Activated CD4-positive, alpha-beta T cell treated with anti-CD3 and anti-CD28 coated beads, Interleukin-2, amount 10 ng/mL, durations not matched to agents 7 days and 5 days (primary cell): Measurements from ENCODE around the gene PMEPA1. TPM values are rescaled to one million over a fixed set of nuclear protein-coding genes. Genes with fewer than 3 reads are reported as not detected.

Source experiments
- CTCF ChIA-PET: fragments of 350-600 bp; sonication (Branson Sonifier 250); formaldehyde crosslinking; loops from one replicate; lab custom pipeline; 2021; ENCODE audit warnings: antibody characterized with exemption; lab: Charles Lee
- POLR2A ChIA-PET: fragments of 350-600 bp; sonication (Branson Sonifier 250); formaldehyde crosslinking; loops from one replicate; lab custom pipeline; 2021; ENCODE audit warnings: antibody characterized with exemption; lab: Charles Lee
- DNase-seq: peaks from one replicate; pipeline ENCODE4 v3.0.0-alpha.2; 2020
- H3K27ac Mint-ChIP-seq: one replicate; pipeline ENCODE4 v1.8.0; 2021; ENCODE audit warnings: mild to moderate bottlenecking, moderate library complexity, mixed read lengths
- H3K27me3 Mint-ChIP-seq: one replicate; pipeline ENCODE4 v1.8.0; 2021; ENCODE audit warnings: mixed read lengths
- H3K36me3 Mint-ChIP-seq: one replicate; pipeline ENCODE4 v1.8.0; 2021; ENCODE audit warnings: low read depth, mixed read lengths
- H3K4me1 Mint-ChIP-seq: one replicate; pipeline ENCODE4 v1.8.0; 2021; ENCODE audit warnings: mixed read lengths
- H3K4me3 Mint-ChIP-seq: one replicate; pipeline ENCODE4 v1.8.0; 2021; ENCODE audit warnings: mild to moderate bottlenecking, moderate library complexity, mixed read lengths
- H3K9me3 Mint-ChIP-seq: one replicate; pipeline ENCODE4 v1.8.0; 2021; ENCODE audit warnings: mixed read lengths
- total RNA-seq, 2 experiments: library from RNA; stranded (reverse); gene quantifications; one replicate each; pipeline ENCODE4 v1.2.3, GENCODE V29; 2021

The PMEPA1 gene
- total RNA-seq, 2 experiments from 2014 or later = 0.72 to 1.1 TPM

- Mint-ChIP-seq H3K27me3 (peaks cover 6% of the 10 kb centered on the region), H3K27ac (no peak overlapping the region), H3K9me3 (no peaks in the 10 kb centered on the region), H3K4me3 (no peak overlapping the region), H3K36me3 (no peaks in the 10 kb centered on the region), H3K4me1 (no peaks in the 10 kb centered on the region)
- POLR2A ChIA-PET = no interaction called here
- DNase-seq = no peak
- CTCF ChIA-PET = no interaction called here
These were observed 22.4 kb upstream of the PMEPA1 start for GRCh38 chr20:57732226-57732625.

GRCh38 chr20:57728762-57729161 is 18.9 kb upstream of the PMEPA1 start:
- no peak for DNase-seq
- no peaks in the 10 kb centered on the region for H3K36me3 Mint-ChIP-seq
- POLR2A ChIA-PET = no interaction called here
- peaks cover 4% of the 10 kb centered on the region for H3K27me3 Mint-ChIP-seq
- CTCF ChIA-PET = interaction anchor here (0.9 kb wide), 1 partner anchor 8 kb away, joined by 3 read pairs; no protein-coding TSS in a partner anchor
- no peak overlapping the region for H3K27ac Mint-ChIP-seq
- no peaks in the 10 kb centered on the region for H3K4me1 Mint-ChIP-seq
- no peaks in the 10 kb centered on the region for H3K9me3 Mint-ChIP-seq
- H3K4me3 Mint-ChIP-seq = no peak overlapping the region

- Mint-ChIP-seq H3K36me3 (no peaks in the 10 kb centered on the region), H3K4me1 (no peaks in the 10 kb centered on the region), H3K27me3 (peaks cover 4% of the 10 kb centered on the region), H3K9me3 (no peaks in the 10 kb centered on the region), H3K4me3 (no peak overlapping the region), H3K27ac (no peak overlapping the region)
- POLR2A ChIA-PET = no interaction called here
- CTCF ChIA-PET = no interaction called here
- DNase-seq = no peak
These were observed 18.0 kb upstream of the PMEPA1 start for GRCh38 chr20:57727863-57728262.

GRCh38 chr20:57725636-57726035 is 15.8 kb upstream of the PMEPA1 start:
- H3K27me3 Mint-ChIP-seq = peaks cover 8% of the 10 kb centered on the region
- ChIA-PET POLR2A (no interaction called here), CTCF (no interaction called here)
- DNase-seq = no peak
- H3K4me1 Mint-ChIP-seq = no peaks in the 10 kb centered on the region
- no peaks in the 10 kb centered on the region for H3K36me3 Mint-ChIP-seq
- no peak overlapping the region for H3K4me3 Mint-ChIP-seq
- no peaks in the 10 kb centered on the region for H3K9me3 Mint-ChIP-seq
- no peak overlapping the region for H3K27ac Mint-ChIP-seq

- no peak for DNase-seq
- Mint-ChIP-seq H3K4me3 (no peak overlapping the region), H3K9me3 (no peaks in the 10 kb centered on the region), H3K4me1 (no peaks in the 10 kb centered on the region), H3K27ac (no peak overlapping the region), H3K27me3 (peaks cover 8% of the 10 kb centered on the region), H3K36me3 (no peaks in the 10 kb centered on the region)
- CTCF ChIA-PET = no interaction called here
- POLR2A ChIA-PET = no interaction called here
These were observed 15.0 kb upstream of the PMEPA1 start for GRCh38 chr20:57724610-57725405.

- CTCF ChIA-PET = no interaction called here
- POLR2A ChIA-PET = no interaction called here
- Mint-ChIP-seq H3K9me3 (no peaks in the 10 kb centered on the region), H3K27me3 (peaks cover 10% of the 10 kb centered on the region), H3K36me3 (no peaks in the 10 kb centered on the region), H3K4me3 (no peak overlapping the region), H3K27ac (no peak overlapping the region), H3K4me1 (peaks cover 2% of the 10 kb centered on the region)
- DNase-seq = no peak
These were observed 14.0 kb upstream of the PMEPA1 start for GRCh38 chr20:57723816-57724215.

- Mint-ChIP-seq H3K4me1 (peaks cover 8% of the 10 kb centered on the region), H3K9me3 (no peaks in the 10 kb centered on the region), H3K27ac (no peak overlapping the region), H3K4me3 (no peak overlapping the region), H3K36me3 (no peaks in the 10 kb centered on the region), H3K27me3 (peaks cover 10% of the 10 kb centered on the region)
- DNase-seq = no peak
- CTCF ChIA-PET = interaction anchor here (0.7 to 1.1 kb wide), 4 partner anchors 9 to 42 kb away, joined by 3 to 8 read pairs (median 4); partner anchors contain the start of gene PMEPA1
- POLR2A ChIA-PET = no interaction called here
These were observed 10.1 kb upstream of the PMEPA1 start for GRCh38 chr20:57719951-57720350.

- H3K4me3 Mint-ChIP-seq = no peak overlapping the region
- CTCF ChIA-PET = interaction anchor here (0.6 kb wide), 1 partner anchor 20 kb away, joined by 3 read pairs; no protein-coding TSS in a partner anchor
- POLR2A ChIA-PET = no interaction called here
- no peak overlapping the region for H3K27ac Mint-ChIP-seq
- H3K9me3 Mint-ChIP-seq = no peaks in the 10 kb centered on the region
- H3K4me1 Mint-ChIP-seq = peaks cover 8% of the 10 kb centered on the region
- DNase-seq = peak; percentile 91
- H3K27me3 Mint-ChIP-seq = peaks cover 10% of the 10 kb centered on the region
- no peaks in the 10 kb centered on the region for H3K36me3 Mint-ChIP-seq
These were observed 8.7 kb upstream of the PMEPA1 start for GRCh38 chr20:57718490-57719009.

- ChIA-PET CTCF (no interaction called here), POLR2A (no interaction called here)
- H3K27me3 Mint-ChIP-seq = peaks cover 10% of the 10 kb centered on the region
- peaks cover 8% of the 10 kb centered on the region for H3K4me1 Mint-ChIP-seq
- H3K36me3 Mint-ChIP-seq = no peaks in the 10 kb centered on the region
- H3K4me3 Mint-ChIP-seq = no peak overlapping the region
- no peak overlapping the region for H3K27ac Mint-ChIP-seq
- no peak for DNase-seq
- H3K9me3 Mint-ChIP-seq = no peaks in the 10 kb centered on the region
These were observed 8.0 kb upstream of the PMEPA1 start for GRCh38 chr20:57717797-57718196.

- Mint-ChIP-seq H3K9me3 (no peaks in the 10 kb centered on the region), H3K27me3 (peaks cover 15% of the 10 kb centered on the region), H3K4me3 (no peak overlapping the region), H3K36me3 (no peaks in the 10 kb centered on the region), H3K4me1 (peaks cover 8% of the 10 kb centered on the region), H3K27ac (no peak overlapping the region)
- CTCF ChIA-PET = no interaction called here
- POLR2A ChIA-PET = no interaction called here
- DNase-seq = no peak
These were observed 7.1 kb upstream of the PMEPA1 start for GRCh38 chr20:57716901-57717300.

GRCh38 chr20:57716202-57716601 is 6.4 kb upstream of the PMEPA1 start:
- Mint-ChIP-seq H3K36me3 (no peaks in the 10 kb centered on the region), H3K4me3 (no peak overlapping the region), H3K9me3 (no peaks in the 10 kb centered on the region), H3K4me1 (peaks cover 8% of the 10 kb centered on the region), H3K27me3 (peaks cover 12% of the 10 kb centered on the region), H3K27ac (no peak overlapping the region)
- DNase-seq = no peak
- ChIA-PET POLR2A (no interaction called here), CTCF (interaction anchor here (1.3 kb wide), 1 partner anchor 14 kb away, joined by 4 read pairs; no protein-coding TSS in a partner anchor)

- H3K27me3 Mint-ChIP-seq = peaks cover 16% of the 10 kb centered on the region
- peaks cover 15% of the 10 kb centered on the region for H3K4me1 Mint-ChIP-seq
- no peak overlapping the region for H3K4me3 Mint-ChIP-seq
- no peaks in the 10 kb centered on the region for H3K9me3 Mint-ChIP-seq
- CTCF ChIA-PET = interaction anchor here (1.1 to 1.3 kb wide), 2 partner anchors 10 to 13 kb away, joined by 3 to 4 read pairs; no protein-coding TSS in a partner anchor
- DNase-seq = no peak
- H3K27ac Mint-ChIP-seq = no peak overlapping the region
- H3K36me3 Mint-ChIP-seq = no peaks in the 10 kb centered on the region
- POLR2A ChIA-PET = no interaction called here
These were observed 5.6 kb upstream of the PMEPA1 start for GRCh38 chr20:57715268-57715904.
